Measurements from ENCODE around the gene MEX3D.
"Not testable (repeated sequence)": the region's sequence is repeated elsewhere in the genome, so short reads cannot be mapped to it uniquely, and the experiment has no call there.

Gene MEX3D

DNA sequence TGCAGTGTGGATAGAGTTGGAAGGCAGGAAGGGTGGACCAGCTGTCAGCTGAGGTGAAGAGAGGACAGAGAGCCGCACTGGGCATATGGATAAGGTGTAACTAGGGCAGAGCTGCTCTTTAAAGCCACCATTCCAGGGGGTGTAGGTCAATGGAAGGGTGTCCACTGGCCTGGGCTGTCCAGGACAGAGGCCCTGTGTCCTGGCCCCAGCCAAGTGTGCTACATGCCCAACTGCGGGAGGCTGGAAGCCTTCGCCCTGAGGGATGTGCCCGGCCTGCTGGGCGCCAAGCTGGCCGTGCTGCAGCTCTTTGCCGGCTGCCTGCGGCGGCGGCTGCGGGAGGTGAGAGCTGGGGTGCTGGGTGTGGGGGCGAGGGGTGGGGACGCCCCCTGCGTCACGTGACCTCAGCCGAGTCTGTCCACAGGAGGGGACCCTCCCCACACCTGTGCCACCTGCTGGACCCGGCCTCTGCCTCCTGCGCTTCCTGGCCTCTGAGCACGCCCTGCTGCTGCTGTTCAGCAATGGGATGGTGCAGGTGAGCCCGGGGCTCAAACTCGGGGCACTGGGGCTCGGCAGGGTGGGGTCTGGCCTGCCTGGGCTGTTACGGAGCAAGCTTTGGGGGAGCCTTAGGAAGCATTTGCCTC is 34.5 kb downstream of the MEX3D start:
- DNase-seq, result no peak

DNA sequence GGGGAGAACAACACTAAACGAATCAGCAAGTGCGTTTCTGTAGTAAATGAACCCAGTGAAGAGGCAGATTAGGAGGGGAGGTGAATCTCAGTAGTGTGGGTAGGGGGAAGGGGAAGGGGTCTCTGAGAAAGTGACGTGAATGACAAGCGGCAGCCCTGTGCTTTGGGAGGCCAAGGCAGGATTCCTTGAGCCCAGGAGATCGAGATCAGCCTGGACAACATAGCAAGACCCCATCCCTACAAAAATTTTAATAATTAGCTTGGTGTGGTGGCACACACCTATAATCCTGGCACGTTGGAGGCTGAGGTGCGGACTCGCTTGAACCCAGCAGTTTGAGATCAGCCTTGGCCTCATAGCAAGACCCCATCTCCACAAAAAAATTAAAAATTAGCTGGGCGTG is 36.1 kb downstream of the MEX3D start:
- no peak for DNase-seq

DNA sequence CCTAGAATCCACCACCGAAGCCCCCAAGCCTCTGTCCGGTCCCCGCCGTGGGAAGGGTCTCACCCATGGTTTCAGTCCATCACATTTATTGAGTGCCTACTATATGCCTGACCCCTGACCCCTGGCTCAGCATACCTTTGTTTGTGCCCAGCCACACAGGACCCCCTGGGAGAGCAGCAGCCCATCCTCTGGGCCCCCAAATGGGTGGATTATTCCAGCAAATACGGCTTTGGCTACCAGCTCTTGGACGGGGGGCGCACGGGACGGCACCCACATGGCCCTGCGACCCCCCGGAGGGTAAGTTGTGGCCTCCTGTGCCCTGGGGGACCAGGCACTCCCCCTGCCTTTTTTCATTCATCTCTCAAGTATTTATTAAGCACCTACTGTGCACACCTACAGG is 36.5 kb downstream of the MEX3D start:
- DNase-seq, result no peak

DNA sequence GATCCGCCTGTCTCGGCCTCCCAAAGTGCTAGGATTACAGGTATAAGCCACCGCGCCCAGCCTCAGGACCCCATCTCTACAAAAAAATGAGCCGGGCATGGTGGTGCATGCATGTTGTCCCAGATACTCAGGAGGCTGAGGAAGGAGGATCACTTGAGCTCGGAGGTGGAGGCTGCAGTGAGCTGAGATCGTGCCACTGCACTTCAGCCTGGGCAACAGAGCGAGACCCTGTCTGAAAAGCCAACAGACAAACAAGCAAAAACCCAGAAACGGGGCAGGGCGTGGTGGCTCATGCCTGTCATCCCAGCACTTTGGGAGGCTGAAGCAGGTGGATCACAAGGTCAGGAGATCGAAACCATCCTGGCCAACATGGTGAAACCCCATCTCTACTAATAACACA is 37.3 kb downstream of the MEX3D start:
- not testable (repeated sequence) for DNase-seq

DNA sequence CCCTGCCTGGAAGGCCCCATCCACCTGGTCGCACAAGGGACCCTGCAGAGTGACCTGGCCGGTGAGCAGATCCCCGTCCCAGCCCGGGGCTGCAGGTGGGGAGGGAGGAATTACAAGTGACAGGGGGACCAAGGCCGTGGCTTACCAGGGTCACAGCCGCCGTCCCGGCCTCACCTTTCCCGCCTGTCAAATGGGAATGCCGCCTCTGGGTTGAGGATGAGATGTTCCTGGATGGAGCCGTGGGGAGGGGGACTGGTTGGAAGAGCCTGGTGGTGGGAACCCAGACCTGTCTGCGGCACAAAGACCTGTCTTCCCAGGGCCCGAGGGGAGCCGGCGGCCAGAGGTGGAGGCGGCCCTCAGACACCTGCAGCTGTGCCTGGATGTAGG is 38.7 kb downstream of the MEX3D start:
- no peak for DNase-seq

DNA sequence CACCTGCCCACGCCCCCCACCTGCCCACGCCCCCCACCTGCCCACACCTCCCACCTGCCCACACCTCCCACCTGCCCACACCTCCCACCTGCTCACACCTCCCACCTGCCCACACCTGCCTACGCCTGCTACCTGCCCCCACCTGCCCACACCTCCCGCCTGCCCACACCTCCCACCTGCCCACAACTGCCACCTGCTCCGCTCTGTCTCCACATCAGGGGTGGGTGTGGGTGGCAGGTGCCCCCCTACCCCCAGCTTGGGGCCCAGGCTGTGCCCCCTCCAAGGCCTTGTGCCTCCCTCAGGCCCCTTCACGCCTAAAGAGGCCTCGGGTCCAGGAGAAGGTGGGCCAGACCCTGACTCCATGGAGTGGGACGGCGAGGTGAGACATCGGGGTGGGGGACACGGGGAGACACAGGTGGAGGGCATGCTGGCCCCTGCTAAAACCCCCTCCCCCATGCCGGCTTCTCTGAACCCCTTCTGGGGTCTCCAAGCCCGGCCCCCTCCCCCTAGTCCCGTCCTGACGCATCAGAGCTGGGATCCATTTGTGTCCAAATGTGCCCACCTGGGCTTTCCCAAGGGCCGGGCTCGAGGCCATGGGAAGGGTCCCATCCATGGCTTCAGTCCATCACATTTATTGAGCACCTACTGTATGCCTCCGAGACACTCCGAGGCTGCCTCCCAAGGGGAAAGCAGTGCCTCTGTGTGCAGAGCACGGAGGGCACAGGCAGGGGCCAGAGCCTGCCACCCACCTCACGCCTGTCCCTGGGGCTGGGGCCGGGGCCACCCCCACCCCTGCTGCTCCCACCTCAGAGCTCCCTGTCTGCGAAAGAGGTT is 39.3 kb downstream of the MEX3D start:
- no peak for DNase-seq

DNA sequence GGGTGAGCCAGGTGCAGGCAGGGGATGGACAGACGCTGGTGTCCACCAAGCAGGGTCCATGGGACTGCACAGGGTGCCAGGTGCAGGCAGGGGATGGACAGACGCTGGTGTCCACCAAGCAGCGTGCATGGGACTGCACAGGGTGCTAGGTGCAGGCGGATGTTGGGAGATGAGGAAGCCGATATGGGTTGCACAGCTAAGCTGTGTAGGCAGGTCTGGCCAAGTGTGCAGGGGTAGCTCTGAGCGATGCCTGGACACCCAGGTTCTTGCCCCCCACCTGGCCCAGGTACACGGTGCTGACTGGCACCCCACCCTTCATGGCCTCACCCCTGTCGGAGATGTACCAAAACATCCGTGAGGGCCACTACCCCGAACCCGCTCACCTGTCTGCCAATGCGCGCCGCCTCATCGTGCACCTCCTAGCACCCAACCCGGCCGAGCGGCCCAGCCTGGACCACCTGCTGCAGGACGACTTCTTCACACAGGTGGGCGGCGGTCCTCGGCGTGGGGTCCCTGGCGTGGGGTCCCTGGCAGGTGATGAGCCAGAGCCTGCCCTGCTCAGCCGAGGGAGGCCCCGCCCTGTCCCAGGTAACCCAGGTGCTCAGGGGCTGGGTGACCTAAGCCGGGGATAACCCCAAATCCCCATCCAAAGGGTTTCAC is 40.3 kb downstream of the MEX3D start:
- no peak for DNase-seq

DNA sequence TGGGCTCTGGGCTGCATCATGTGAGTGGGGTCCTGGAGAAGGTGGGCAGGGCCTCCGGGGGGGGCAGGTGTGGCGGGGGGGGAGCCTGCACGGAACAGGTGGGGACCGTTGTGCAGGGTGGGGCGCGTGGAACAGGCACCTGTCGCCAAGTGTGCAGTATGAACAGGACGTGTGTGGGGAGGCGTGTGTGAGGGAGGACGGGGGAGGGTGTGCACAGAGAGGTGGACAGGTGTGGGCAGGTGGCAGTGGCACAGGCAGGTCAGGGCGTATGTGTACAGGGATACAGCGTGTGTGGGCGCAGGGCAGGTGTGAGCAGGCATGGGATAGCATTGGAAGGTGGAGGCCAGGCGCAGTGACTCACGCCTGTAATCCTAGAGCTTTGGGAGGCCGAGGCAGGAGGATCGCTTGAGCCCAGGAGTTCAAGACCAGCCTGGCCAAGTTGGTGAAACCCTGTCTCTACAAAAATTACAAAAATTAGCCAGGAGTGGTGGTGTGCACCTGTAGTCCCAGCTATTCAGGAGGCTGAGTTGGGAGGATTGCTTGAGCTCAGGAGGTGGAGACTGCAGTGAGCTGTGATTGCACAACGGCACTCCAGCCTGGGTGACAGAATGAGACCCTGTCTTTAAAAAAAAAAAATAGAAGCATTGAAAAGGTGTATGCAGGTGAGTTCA is 41.0 kb downstream of the MEX3D start:
- no peak for DNase-seq

DNA sequence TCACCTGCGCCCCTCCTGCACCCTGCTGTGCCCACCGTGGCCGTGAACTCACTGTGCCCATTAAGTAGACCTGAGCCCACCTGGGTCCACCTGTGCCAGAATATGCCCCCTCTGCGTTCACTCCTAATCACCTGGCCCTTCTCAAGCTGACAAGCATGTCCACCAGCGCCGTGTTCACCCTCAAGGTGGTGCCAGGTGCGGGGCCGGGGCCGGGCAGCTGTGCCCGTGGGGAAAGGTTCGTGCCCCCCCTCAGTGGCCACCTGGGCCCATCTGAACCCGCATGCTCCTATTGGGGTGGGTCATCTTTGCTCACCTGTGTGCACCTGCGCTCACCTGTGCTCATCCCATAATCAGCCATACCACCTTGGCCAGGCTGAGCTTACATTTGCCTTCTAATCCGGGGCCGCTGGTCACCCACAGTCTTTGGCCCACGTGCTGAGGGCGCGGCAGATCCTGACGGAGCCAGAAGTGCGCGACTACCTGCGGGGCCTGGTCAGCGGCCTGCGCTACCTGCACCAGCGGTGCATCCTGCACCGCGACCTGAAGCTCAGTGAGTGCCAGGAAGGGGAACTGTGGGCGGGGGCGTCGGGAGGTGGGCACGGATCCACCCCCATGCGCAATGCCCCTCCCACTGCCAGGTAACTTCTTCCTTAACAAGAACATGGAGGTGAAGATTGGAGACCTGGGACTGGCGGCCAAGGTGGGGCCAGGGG is 41.9 kb downstream of the MEX3D start:
- no peak for DNase-seq

DNA sequence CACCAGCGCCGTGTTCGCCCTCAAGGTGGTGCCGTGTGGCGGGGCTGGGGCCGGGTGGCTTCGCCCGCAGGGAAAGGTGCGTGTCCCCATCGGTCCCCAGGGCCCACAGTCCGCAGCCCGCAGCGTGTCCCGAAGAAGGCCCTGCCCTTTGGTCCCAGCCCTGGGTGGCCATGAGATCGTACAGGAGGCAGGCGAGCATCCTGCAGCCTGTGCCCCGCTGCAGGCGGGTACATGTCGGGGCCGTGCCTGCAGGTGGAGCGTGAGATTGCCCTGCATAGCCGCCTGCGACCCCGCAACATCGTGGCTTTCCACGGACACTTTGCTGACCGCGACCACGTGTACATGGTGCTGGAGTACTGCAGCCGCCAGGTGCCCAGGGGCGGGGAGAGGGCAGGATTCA is 42.8 kb downstream of the MEX3D start:
- DNase-seq, result no peak

DNA sequence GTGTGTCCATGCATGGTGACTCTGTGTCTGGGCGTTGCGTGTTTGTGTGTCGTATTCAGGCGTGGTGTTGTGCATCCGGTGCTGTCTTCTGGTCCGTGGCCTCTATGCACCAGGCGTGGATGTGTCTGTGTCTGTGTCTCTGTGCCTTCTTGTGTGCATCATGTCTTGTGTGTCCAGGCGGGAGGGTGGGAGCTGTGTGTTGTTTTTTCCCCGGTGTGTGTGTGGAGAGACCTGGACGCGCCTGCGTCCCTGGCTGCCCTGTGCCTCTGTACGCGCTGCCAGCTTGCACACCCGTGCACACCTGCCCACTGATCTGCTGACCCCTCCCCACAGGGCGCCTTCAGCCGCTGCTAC is 43.2 kb downstream of the MEX3D start:
- no peak for DNase-seq

DNA sequence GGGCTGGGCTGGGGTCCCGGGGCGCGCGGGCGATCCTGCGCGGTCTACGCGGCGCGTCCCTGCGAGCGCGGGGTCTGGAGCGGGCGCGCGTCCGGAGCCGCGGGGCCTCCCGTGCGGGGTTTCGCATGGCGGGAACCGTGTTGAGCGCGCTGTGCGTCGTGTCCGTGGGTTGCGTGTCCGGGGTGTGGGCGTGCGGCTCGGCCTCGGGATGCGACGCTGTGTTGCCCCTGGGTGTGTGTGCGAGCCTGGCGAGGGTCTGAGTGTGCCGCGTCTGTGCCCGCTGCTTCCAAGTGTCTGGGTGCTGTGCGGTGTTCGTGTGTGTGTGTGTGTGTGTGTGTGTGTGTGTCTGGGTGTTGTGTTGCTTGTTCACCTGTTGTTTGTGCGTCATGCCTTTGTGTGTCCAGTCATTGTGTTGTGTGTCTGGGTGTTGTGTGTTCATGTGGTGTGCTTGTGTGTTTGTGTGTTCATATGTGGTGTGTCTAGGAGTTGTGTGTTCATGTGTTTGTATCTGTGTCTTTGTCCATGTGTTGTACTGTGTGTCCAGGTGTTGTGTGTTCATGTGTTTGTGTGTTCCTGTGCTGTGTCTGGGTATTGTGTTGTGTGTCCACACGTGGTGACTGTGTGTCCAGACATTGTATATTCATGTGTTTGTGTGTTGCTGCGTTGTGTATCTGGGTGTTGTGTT is 43.7 kb downstream of the MEX3D start:
- DNase-seq, result no peak

DNA sequence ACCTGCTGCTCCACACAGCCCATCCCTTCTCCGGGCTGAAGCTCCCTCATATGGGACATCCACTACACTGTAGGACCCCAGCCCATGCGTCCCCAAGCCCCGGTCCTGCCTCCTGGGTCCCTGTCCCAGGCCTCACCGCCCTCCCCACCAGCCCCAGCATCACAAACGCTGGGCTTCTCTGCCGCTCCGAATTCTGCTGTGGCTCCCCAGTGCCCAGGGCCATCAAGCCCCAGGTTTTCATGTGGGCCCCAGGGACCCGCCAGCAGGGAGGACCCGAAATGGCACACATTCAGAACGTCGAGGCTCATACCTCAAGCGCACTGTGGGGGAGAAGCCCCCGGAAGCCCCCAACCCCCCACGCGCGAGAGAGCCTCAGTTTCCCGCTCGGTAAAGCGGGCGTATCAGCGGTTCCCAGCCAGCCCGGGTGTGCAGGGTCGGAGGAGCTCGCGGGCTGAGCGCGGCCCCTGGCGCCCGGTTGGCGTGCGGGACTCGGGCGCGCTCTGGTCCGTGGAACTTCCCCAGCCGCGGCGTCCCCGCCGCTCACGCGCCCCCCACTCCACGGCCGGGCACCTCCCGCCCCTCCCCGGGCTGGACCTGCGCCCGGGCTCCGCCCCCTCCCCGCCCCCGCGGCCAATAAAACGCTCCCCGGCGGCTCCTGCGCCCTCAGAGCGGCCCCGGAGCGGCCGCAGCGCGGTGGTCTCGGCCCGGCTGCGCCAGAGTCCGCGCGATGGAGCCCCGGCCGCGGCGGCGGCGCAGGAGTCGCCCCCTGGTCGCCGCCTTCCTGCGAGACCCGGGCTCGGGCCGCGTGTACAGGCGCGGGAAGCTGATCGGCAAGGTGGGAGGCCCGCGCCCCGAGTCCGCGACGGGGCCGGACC is 44.5 kb downstream of the MEX3D start, which contains the start of gene PLK5:
TSS of gene PLK5 (plus strand) at position 666 of the 875 bp plus-strand sequence. CDS start 2,920 bp downstream, outside the sequence.
- DNase-seq, result no peak

DNA sequence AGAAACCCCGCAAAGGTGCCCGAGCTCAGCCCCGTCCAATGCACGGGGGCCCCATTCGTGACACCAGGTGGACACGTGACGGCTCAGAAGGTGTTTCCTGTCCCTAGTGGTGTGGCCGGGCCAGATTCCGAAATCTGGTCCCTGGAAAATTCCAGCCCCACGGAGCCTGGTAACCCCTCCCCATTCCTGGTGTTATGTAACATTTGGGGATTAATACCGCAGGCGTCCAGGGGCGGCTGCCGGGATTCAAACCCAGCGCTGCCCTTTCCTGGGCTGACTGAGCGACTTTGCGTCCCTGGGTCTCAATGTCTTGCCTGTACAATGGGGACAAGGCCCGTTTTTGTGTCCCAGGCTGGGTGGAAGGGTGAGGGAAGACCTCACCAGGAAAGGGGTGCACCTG is 45.3 kb downstream of the MEX3D start:
- no peak for DNase-seq

DNA sequence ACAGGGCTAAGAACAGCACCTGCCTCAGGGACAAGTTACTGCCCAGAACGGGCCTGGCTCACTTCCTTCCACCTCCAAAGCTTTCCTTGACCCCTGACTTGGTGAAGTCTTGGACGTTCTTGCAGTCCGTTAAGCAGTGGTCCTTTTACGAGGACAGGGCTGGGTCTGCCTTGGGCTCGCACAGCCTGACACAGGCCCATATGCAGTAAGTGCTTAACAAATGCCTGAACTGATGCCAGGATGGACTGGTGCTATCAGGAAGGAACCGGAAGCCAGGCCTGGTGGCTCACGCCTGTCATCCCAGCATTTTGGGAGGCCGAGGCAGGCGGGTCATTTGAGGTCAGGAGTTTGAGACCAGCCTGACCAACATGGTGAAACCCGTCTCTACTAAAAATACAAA is 46.1 kb downstream of the MEX3D start:
- no peak for DNase-seq

DNA sequence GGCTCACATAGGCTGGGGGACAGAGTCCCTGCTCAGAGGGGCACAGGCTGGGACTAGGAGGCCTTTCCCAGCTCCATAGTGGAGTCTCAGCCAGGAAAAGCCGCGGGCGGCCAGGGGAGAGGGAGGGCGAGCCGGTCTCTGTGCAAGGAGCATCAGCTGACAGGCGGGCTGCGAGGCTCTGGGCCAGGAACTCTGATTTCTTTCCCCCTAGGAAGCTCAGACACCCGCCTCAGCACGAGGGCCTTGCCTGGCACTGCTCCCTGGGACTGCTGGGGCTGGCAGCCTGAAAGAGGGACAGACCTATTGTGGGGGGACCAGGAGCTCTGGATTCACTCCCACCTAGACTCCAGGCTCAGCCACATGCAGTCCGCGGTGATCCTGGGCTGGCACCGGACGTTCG is 46.5 kb downstream of the MEX3D start:
- no peak for DNase-seq

DNA sequence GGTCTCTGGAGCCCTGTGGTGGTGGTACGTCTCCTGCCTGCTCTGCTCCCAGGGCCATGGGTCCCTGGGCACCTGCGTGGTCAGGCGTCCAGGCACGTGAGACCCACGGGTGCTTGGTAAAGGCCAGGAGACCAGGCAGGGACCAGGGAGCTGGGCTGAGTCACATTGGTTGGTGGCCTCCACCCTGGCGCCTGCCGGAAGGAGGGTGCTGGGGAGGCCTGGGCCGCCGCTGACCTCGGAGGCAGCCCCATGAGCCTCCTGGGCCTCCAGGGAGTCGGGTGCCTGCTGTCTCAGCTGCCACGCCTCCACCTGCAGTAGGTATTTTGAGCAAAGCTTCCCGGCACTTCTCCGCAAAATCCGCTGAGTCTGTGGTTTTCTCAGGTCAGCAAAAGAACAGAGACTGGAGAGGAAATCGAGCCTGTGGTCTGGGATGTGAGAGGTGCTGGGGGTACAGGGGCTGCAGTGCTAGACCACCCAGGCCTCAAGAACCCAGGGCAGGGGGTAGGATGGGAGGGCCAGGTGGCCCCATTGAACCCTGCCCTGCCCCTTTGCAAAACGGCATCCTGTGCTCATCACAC is 47.8 kb downstream of the MEX3D start:
- DNase-seq, result no peak

DNA sequence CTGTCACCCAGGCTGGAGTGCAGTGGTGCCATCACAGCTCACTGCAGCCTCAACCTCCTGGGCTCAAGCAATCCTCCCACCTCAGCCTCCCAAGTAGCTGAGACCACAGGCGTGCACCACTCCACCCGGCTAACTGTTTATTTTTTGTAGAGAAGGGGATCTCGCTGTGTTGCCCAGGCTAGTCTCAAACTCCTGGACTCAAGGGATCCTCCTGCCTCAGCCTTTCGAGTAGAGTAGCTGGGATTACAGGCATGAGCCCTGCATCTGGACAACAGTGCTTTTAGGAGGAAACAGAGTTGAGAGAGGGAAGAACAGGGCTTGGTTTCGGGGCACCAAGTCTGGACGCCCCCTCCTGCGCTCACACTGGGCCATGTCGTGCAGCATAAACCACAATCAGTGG is 48.3 kb downstream of the MEX3D start:
- not testable (repeated sequence) for DNase-seq

DNA sequence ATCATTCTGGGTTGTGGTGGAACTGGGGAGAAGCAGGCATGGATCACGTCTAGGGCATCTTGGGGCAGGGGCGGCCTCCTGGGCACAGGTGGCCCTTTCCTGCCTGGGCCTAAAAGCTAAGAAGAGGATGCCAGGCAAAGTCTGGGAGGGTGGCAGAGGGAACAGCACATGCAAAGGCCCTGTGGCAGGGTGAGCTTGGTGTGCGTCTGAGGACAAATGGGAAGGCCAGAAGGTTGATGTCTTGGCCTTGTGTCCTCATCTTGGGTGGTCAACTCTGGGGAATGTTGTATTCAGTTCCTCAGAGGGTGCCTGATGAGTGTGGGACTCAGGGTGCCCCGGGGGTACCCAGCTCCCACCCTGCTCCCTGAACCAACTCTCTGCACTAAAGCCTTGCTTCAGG is 49.7 kb downstream of the MEX3D start:
- no peak for DNase-seq

DNA sequence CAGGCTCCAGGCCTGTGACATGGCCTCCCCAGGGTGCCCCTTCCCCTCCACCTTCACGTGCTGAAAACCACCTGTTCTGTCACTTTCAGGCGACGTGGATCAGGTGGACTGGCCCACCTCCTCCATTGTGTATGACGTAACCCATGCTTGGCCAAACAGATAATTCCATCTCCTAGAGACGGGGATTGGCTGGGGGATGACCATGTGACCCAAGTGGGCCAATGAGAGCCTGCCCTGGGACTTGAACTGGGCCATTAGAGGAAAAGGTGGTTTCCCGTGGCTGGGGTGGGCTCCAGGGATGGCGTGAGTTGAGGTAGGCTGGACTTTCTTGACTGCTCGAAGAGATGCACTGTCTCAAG is 51.8 kb downstream of the MEX3D start:
- DNase-seq, result no peak

Measured in fibroblast of skin of right quadriceps (primary cell).